ENCODE data around the gene IFIT3.
"Not testable (repeated sequence)": the region's sequence is repeated elsewhere in the genome, so short reads cannot be mapped to it uniquely, and the experiment has no call there.

Gene IFIT3

GRCh38 chr10:89327803-89328441 is at the start of gene IFIT3:
Gene IFIT3 (plus strand): TSS chr10:89327997. CDS start chr10:89328074, 77 bp downstream.
- DNase-seq = peak; percentile 96 to 98

- peak; percentile 68 to 79 for DNase-seq
These were observed 49.7 kb upstream of the IFIT3 start for GRCh38 chr10:89278034-89278535.

- DNase-seq = no peak
These were observed 48.9 kb upstream of the IFIT3 start for GRCh38 chr10:89278900-89279392.

GRCh38 chr10:89279421-89279869 is 48.4 kb upstream of the IFIT3 start:
- DNase-seq = no peak

GRCh38 chr10:89280508-89280907 is 47.3 kb upstream of the IFIT3 start:
- DNase-seq = no peak

GRCh38 chr10:89281606-89282395 is 46.0 kb upstream of the IFIT3 start:
- DNase-seq = no peak

- peak; percentile 29 to 52 for DNase-seq
These were observed 44.5 kb upstream of the IFIT3 start for GRCh38 chr10:89283025-89283935.

- DNase-seq = no peak
These were observed 43.8 kb upstream of the IFIT3 start for GRCh38 chr10:89283936-89284475.

GRCh38 chr10:89284711-89285110 is 43.1 kb upstream of the IFIT3 start:
- not testable (repeated sequence) for DNase-seq

GRCh38 chr10:89285303-89285702 is 42.5 kb upstream of the IFIT3 start:
- DNase-seq = not testable (repeated sequence)

GRCh38 chr10:89294721-89295239 is 33.0 kb upstream of the IFIT3 start:
- DNase-seq = no peak

GRCh38 chr10:89295597-89295996 is 32.2 kb upstream of the IFIT3 start:
- DNase-seq = peak; percentile 74 to 81

GRCh38 chr10:89296220-89296648 is 31.6 kb upstream of the IFIT3 start:
- peak; percentile 89 to 90 for DNase-seq

GRCh38 chr10:89297356-89297755 is 30.4 kb upstream of the IFIT3 start:
- DNase-seq = no peak

- no peak for DNase-seq
These were observed 30.0 kb upstream of the IFIT3 start for GRCh38 chr10:89297791-89298190.

GRCh38 chr10:89299031-89299430 is 28.8 kb upstream of the IFIT3 start:
- DNase-seq = no peak

GRCh38 chr10:89301232-89301631 is 26.6 kb upstream of the IFIT3 start:
- DNase-seq = peak; percentile 85 to 87

- DNase-seq = peak; percentile 85 to 96
These were observed 25.9 kb upstream of the IFIT3 start, which contains the start of gene IFIT2 for GRCh38 chr10:89301721-89302445. Gene IFIT2 (plus strand): TSS chr10:89302046. CDS start chr10:89302124, 78 bp downstream.

- peak in 1 of 2 donors; percentile 61 for DNase-seq
These were observed 25.2 kb upstream of the IFIT3 start for GRCh38 chr10:89302625-89303024.

- DNase-seq = peak in 1 of 2 donors; percentile 35
These were observed 24.6 kb upstream of the IFIT3 start for GRCh38 chr10:89303161-89303560.

GRCh38 chr10:89304026-89304425 is 23.8 kb upstream of the IFIT3 start:
- DNase-seq = peak in 1 of 2 donors; percentile 26
